Heart left ventricle (tissue), 16 donors: ENCODE measurements around the gene TTC7B. TPM values are rescaled to one million over a fixed set of nuclear protein-coding genes. Genes with fewer than 3 reads are reported as not detected.

Source experiments
- ATAC-seq, 4 donors: fragments of 200-7000 bp; cut with Tn5 transposase; one replicate each; pipeline ENCODE4 v1.9.1; 2020 to 2022; ENCODE audit warnings: moderate library complexity in 4 of 4, mild to moderate bottlenecking in 3 of 4, moderate number of reproducible peaks in 1 of 4
- DNase-seq, 5 donors: peaks; one replicate each; pipeline ENCODE4 v3.0.0-alpha.2; 2020
- H3K27ac ChIP-seq, 12 donors: fragments of 200-600 bp; sonication (generic) in 4 of 12; one replicate each; pipeline versions ENCODE4 v1.5.0 to v1.8.0; 2016 to 2022; ENCODE audit warnings: mild to moderate bottlenecking in 2 of 12
- H3K27me3 ChIP-seq, 9 donors: fragments of 200-600 bp; sonication (generic) in 2 of 9; one replicate each; pipeline versions ENCODE4 v1.5.1 to v1.8.0; 2016 to 2022; ENCODE audit warnings: mild to moderate bottlenecking in 3 of 9
- H3K36me3 ChIP-seq, 9 donors: fragments of 200-600 bp; sonication (generic) in 2 of 9; one replicate each; pipeline versions ENCODE4 v1.5.0 to v1.8.0; 2018 to 2022; ENCODE audit warnings: mild to moderate bottlenecking in 2 of 9
- H3K4me1 ChIP-seq, 12 donors: fragments of 200-600 bp; sonication (generic) in 4 of 12; one replicate each; pipeline versions ENCODE4 v1.5.0 to v1.8.0; 2016 to 2022; ENCODE audit warnings: mild to moderate bottlenecking in 3 of 12
- H3K4me3 ChIP-seq, 12 donors: fragments of 200-600 bp; sonication (generic) in 4 of 12; one replicate each; pipeline versions ENCODE4 v1.5.0 to v1.8.0; 2017 to 2022; ENCODE audit warnings: mild to moderate bottlenecking in 9 of 12, moderate library complexity in 4 of 12
- H3K9me3 ChIP-seq, 12 donors: fragments of 200-600 bp; sonication (generic) in 4 of 12; one replicate each; pipeline versions ENCODE4 v1.5.0 to v1.8.0; 2016 to 2022; ENCODE audit warnings: mild to moderate bottlenecking in 1 of 12
- POLR2A ChIP-seq, 2 donors: fragments of 450-650 bp; IDR thresholded peaks; one replicate each; pipeline ENCODE4 v1.6.1; 2017; ENCODE audit warnings: antibody characterized with exemption in 2 of 2, mild to moderate bottlenecking in 2 of 2, moderate library complexity in 2 of 2
- WGBS, 4 donors: extraction: QIAGEN DNeasy Blood & Tissue Kit in 2 of 4; methylation state at CpG; one replicate each; pipeline versions ENCODE4 v1.1.5 to v1.1.7; 2013 to 2018; 5-methylcytosine and 5-hydroxymethylcytosine counted together
- intact Hi-C, 10 donors: fragments of 100-400 bp; cut with DNase I; formaldehyde crosslinking; loops; one replicate each; pipeline versions ENCODE4 v1.11.1 to v1.14.2; 2022
- polyA plus RNA-seq, 2 donors: library from polyadenylated mRNA; stranded (reverse); fragments of 200-250 nt; gene quantifications; one replicate each; pipeline ENCODE4 v1.2.3, GENCODE V29; 2013
- total RNA-seq, 9 donors: library from RNA; depleted of rRNA in 2 of 9; stranded (reverse); fragments of >200 nt in 2 of 9; fragmentation: NEBNext Ultra II Directional in 3 of 9; extraction: Animal tissue kit (Norgen Biotek cat#: 25700) in 3 of 9; gene quantifications; one replicate each; pipeline versions ENCODE4 v1.1.0 to v1.2.4, GENCODE V29; 2016 to 2023
- TF ChIP-seq, protein P1 (sequence below), 12 donors: fragments of 200-600 bp; sonication (generic) in 4 of 12; IDR thresholded peaks; one replicate each; pipeline versions ENCODE4 v1.5.0 to v1.8.0; 2018 to 2022; ENCODE audit warnings: antibody characterized with exemption in 12 of 12, mild to moderate bottlenecking in 5 of 12
- donor health status: ischemic (EF 13 %, LVEDD 7.1; RV severe dilation, severe dysfunction).
- donor health status: healthy with polysubstance abuse.
- donor health status: DM: no; HTN: yes; CAD: no.
- donor health status: DM: no; HTN: no; CAD: no.
- donor health status: ischemic (EF 25% LVEDD 6.9; RV normal size, moderate dysfunction).
- donor health status: ischemic (EF 25% LVEDD 5.7; RV mildly dilated, moderate dysfunction).
- donor health status: healthy.
- donor health status: DM: yes; HTN: yes; CAD: no.
- donor health status: ischemic (EF 35%, LVEDD 5.7; RV mildly dilated, moderate dysfunction).
- donor health status: nonischemic (EF 11% LVEDD 7.7; RV severe dilation, severe dysfunction).
- donor health status: DM: yes; HTN: yes; CAD: no.
- donor health status: PGD.
- donor health status: ischemic (EF 29% LVEDD 5.4; RV normal size, mild dysfunction).
- donor health status: nonischemic (EF 23%, LVEDD 6.1; RV moderate dilation, normal function).

TTC7B gene
- total and polyA plus RNA-seq, 11 donors = 20.3 to 76.1 (median 62.6) TPM

DNA sequence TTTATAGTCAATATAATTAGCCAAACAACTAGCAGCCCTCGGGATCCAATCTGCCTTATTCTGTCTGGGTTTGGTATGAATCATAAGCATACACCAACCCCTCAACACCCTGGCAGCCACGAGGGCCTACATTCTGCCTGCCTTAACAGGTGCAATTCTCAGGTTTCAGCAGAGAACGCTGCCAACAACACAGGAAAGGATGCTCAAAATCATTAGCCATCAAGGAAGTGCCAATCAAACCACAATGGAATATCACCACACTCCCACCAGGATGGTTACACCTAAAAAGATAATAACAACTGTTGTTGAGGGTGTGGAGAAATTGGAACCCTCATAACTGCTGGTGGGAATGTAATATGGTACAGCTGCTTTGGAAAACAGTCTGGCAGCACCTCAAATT lies 122.8 kb downstream of the TTC7B start:
- ATAC-seq = no peak
- intact Hi-C loops = loop anchor here in 3 of 10 donors (10.0 kb wide), 2 partner anchors 179 to 389 kb away; no protein-coding TSS in a partner anchor
- Histone ChIP-seq H3K27ac (no peak overlapping the region), H3K4me3 (no peak overlapping the region), H3K4me1 (peaks cover 4 to 29% (median 22%) of the 10 kb centered on the region in 12 donors), H3K27me3 (no peaks in the 10 kb centered on the region), H3K36me3 (peaks cover 0 to 11% (median 6%) of the 10 kb centered on the region in 9 donors), H3K9me3 (no peaks in the 10 kb centered on the region)
- WGBS, 4 donors = 75 to 83% (median 77%) methylated on average over 3 of the region's 3 CpGs
- no peak for TF ChIP-seq POLR2A (IDR thresholded peaks at IDR 0.05)
- TF ChIP-seq, protein P1, sequence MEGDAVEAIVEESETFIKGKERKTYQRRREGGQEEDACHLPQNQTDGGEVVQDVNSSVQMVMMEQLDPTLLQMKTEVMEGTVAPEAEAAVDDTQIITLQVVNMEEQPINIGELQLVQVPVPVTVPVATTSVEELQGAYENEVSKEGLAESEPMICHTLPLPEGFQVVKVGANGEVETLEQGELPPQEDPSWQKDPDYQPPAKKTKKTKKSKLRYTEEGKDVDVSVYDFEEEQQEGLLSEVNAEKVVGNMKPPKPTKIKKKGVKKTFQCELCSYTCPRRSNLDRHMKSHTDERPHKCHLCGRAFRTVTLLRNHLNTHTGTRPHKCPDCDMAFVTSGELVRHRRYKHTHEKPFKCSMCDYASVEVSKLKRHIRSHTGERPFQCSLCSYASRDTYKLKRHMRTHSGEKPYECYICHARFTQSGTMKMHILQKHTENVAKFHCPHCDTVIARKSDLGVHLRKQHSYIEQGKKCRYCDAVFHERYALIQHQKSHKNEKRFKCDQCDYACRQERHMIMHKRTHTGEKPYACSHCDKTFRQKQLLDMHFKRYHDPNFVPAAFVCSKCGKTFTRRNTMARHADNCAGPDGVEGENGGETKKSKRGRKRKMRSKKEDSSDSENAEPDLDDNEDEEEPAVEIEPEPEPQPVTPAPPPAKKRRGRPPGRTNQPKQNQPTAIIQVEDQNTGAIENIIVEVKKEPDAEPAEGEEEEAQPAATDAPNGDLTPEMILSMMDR (IDR thresholded peaks at IDR 0.05) = no peak
- DNase-seq = no peak

DNA sequence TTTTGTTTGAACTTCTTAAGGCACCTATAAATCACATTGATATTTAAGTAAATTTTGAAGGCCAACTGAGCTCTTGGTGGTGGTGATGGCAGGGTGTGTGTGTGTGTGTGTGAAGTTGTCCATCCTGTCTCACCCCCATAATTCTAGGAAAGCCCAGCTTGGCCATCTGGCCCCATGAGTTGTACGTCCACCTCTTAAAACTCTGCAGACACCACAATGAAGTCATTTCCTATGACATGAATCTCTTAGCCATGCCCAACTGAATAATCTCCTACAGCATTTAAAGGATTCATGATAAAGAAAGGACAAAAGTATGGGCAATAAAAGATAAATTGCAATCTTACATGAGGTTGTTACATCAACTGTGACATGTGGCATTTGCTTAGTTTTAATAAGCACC lies 123.4 kb downstream of the TTC7B start:
- no peak overlapping the region for H3K4me3 ChIP-seq
- H3K9me3 ChIP-seq = no peaks in the 10 kb centered on the region
- DNase-seq = no peak
- no peak for TF ChIP-seq POLR2A (IDR thresholded peaks at IDR 0.05)
- TF ChIP-seq, protein P1 (IDR thresholded peaks at IDR 0.05) = no peak
- peaks cover 0 to 14% (median 10%) of the 10 kb centered on the region in 9 donors for H3K36me3 ChIP-seq
- intact Hi-C loops = loop anchor here in 3 of 10 donors (10.0 kb wide), 2 partner anchors 178 to 388 kb away; no protein-coding TSS in a partner anchor
- no peak overlapping the region for H3K27ac ChIP-seq
- ATAC-seq = no peak
- H3K4me1 ChIP-seq = peaks cover 2 to 23% (median 16%) of the 10 kb centered on the region in 12 donors
- H3K27me3 ChIP-seq = no peaks in the 10 kb centered on the region
- 53 to 70% (median 64%) methylated on average over 1 of the region's 1 CpG for WGBS, 4 donors

DNA sequence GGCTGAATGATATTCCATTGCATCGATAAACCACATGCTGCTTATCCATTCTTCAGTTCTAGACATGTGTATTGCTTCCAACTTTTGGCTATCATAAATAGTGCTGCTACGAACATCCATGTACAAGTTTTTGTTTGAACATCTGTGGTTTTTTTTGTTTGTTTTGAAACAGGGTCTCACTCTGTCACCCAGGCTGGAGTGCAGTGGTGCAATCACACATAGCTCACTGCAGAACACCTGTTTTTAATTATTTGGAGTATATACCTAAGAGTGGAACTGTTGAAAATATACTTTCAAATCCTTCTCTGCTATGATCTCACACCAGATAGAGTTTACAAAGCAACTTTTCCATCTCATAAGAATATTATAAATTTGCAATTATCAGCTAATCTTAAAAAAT lies 124.2 kb downstream of the TTC7B start:
- Histone ChIP-seq H3K36me3 (peaks cover 0 to 22% (median 10%) of the 10 kb centered on the region in 9 donors), H3K27ac (no peak overlapping the region), H3K4me3 (no peak overlapping the region), H3K9me3 (no peaks in the 10 kb centered on the region), H3K4me1 (peaks cover 0 to 15% (median 9%) of the 10 kb centered on the region in 12 donors), H3K27me3 (no peaks in the 10 kb centered on the region)
- DNase-seq (no peak), ATAC-seq (peak in 1 of 4 donors; percentile 11)
- 82 to 91% (median 87%) methylated on average over 2 of the region's 2 CpGs for WGBS, 4 donors
- intact Hi-C loops = loop anchor here in 3 of 10 donors (10.0 kb wide), 2 partner anchors 177 to 387 kb away; no protein-coding TSS in a partner anchor
- TF ChIP-seq POLR2A (IDR thresholded peaks at IDR 0.05) = no peak
- TF ChIP-seq, protein P1 (IDR thresholded peaks at IDR 0.05) = no peak

DNA sequence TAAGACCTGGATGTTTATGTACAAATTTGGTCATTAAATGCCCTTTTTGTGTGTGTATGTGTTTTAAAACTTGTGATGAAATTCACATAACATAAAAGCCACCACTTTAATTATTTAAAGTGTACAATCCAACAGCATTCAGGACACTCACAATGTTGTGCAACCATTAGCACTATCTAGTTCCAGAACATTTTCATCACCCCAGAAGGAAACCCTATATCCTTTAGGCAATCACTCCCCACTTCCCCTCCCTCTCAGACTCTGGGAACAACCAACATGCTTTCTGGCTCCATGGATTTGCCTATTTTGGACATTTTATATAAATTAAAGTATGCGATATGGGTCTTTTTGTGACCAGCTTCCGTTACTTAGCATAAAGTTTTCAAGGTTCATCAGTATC lies 124.6 kb downstream of the TTC7B start:
- peaks cover 0 to 11% (median 5%) of the 10 kb centered on the region in 12 donors for H3K4me1 ChIP-seq
- H3K9me3 ChIP-seq = no peaks in the 10 kb centered on the region
- DNase-seq (no peak), ATAC-seq (no peak)
- H3K27ac ChIP-seq = no peak overlapping the region
- H3K27me3 ChIP-seq = no peaks in the 10 kb centered on the region
- no peak for TF ChIP-seq POLR2A (IDR thresholded peaks at IDR 0.05)
- TF ChIP-seq, protein P1 (IDR thresholded peaks at IDR 0.05) = no peak
- H3K4me3 ChIP-seq = no peak overlapping the region
- intact Hi-C loops = loop anchor here in 3 of 10 donors (10.0 kb wide), 2 partner anchors 177 to 387 kb away; no protein-coding TSS in a partner anchor
- WGBS, 4 donors = 95 to 100% (median 99%) methylated on average over 2 of the region's 2 CpGs
- H3K36me3 ChIP-seq = peaks cover 0 to 24% (median 10%) of the 10 kb centered on the region in 9 donors
